HEK293 (cell line): Measurements from ENCODE around the gene FUT3.

Source experiments
- GLIS1 ChIP-seq: fragments of 450-650 bp; formaldehyde crosslinking; IDR thresholded peaks from 2 replicates; pipeline ENCODE4 v1.5.1; 2016; ENCODE audit warnings: missing biosample characterization, missing genetic modification characterization
- KLF10 ChIP-seq: fragments of 450-650 bp; IDR thresholded peaks from 2 replicates; pipeline ENCODE4 v1.5.1; 2018; ENCODE audit warnings: missing biosample characterization, mild to moderate bottlenecking, missing genetic modification characterization
- REST ChIP-seq: fragments of 450-650 bp; formaldehyde crosslinking; IDR thresholded peaks from 2 replicates; pipeline ENCODE4 v1.5.1; 2016; ENCODE audit warnings: missing biosample characterization, missing genetic modification characterization
- SALL2 ChIP-seq: fragments of 450-650 bp; formaldehyde crosslinking; IDR thresholded peaks from 2 replicates; pipeline ENCODE4 v1.5.0; 2017; ENCODE audit warnings: missing biosample characterization, mild to moderate bottlenecking, missing genetic modification characterization, borderline replicate concordance
- ZBTB8A ChIP-seq: fragments of 450-650 bp; formaldehyde crosslinking; IDR thresholded peaks from 2 replicates; pipeline ENCODE4 v1.5.1; 2016; ENCODE audit warnings: missing biosample characterization, missing genetic modification characterization
- ZNF24 ChIP-seq: fragments of 450-650 bp; formaldehyde crosslinking; IDR thresholded peaks from 2 replicates; pipeline ENCODE4 v1.5.1; 2016; ENCODE audit warnings: missing biosample characterization, missing genetic modification characterization
- ZNF416 ChIP-seq: fragments of 450-650 bp; formaldehyde crosslinking; IDR thresholded peaks from 2 replicates; pipeline ENCODE4 v1.5.1; 2016; ENCODE audit warnings: missing biosample characterization, missing genetic modification characterization
- ZNF530 ChIP-seq: fragments of 450-650 bp; formaldehyde crosslinking; IDR thresholded peaks from 2 replicates; pipeline ENCODE4 v1.5.1; 2016; ENCODE audit warnings: low read depth, missing biosample characterization, missing genetic modification characterization
- ZNF558 ChIP-seq: fragments of 450-650 bp; formaldehyde crosslinking; IDR thresholded peaks from 2 replicates; pipeline ENCODE4 v1.5.1; 2016; ENCODE audit warnings: missing biosample characterization, missing genetic modification characterization
- ZNF76 ChIP-seq: fragments of 450-650 bp; formaldehyde crosslinking; IDR thresholded peaks from 2 replicates; pipeline ENCODE4; 2016; ENCODE audit warnings: low read depth, missing biosample characterization, missing genetic modification characterization, borderline replicate concordance
- TF ChIP-seq, protein P1 (sequence below): fragments of 450-650 bp; formaldehyde crosslinking; IDR thresholded peaks from 2 replicates; pipeline ENCODE4 v1.5.1; 2016; ENCODE audit warnings: missing biosample characterization, missing genetic modification characterization
- TF ChIP-seq, protein P2 (sequence below): fragments of 450-650 bp; formaldehyde crosslinking; IDR thresholded peaks from 2 replicates; pipeline ENCODE4 v1.5.1; 2016; ENCODE audit warnings: missing biosample characterization, missing genetic modification characterization
- TF ChIP-seq, protein P3 (sequence below): fragments of 450-650 bp; formaldehyde crosslinking; IDR thresholded peaks from 2 replicates; pipeline ENCODE4 v1.5.1; 2016; ENCODE audit warnings: missing biosample characterization, missing genetic modification characterization

DNA sequence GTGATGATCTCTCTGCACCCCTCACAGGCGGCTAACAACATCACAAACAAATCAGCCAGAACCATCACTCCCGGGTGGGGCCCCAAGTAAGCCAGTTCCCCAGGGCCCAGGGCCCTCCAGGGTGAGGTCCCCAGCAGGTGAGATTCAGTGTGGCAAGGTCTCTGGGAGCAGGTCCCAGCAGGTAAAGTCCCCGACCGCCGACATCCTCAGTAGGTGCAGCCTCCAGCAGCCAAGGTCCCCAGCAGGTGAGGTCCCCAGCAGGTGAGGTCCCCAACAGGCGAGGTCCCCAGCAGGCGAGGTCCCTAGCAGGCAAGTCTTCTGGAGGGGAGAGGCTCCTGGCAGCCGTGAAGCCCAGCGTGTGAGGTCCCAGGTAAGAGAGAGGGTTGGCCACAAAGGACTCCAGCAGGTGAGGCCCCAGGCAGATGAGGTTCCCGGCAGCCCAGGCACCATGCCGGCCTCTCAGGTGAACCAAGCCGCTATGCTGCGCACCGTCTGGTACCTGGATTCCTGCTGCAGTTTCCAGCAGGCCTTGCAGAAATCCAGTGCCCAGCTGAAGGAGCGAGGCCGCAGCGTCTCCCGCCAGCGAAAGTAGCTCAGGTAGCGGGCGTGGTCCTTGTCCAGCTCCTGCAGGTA is 7.8 kb downstream of the FUT3 start:
- TF ChIP-seq, protein P1, sequence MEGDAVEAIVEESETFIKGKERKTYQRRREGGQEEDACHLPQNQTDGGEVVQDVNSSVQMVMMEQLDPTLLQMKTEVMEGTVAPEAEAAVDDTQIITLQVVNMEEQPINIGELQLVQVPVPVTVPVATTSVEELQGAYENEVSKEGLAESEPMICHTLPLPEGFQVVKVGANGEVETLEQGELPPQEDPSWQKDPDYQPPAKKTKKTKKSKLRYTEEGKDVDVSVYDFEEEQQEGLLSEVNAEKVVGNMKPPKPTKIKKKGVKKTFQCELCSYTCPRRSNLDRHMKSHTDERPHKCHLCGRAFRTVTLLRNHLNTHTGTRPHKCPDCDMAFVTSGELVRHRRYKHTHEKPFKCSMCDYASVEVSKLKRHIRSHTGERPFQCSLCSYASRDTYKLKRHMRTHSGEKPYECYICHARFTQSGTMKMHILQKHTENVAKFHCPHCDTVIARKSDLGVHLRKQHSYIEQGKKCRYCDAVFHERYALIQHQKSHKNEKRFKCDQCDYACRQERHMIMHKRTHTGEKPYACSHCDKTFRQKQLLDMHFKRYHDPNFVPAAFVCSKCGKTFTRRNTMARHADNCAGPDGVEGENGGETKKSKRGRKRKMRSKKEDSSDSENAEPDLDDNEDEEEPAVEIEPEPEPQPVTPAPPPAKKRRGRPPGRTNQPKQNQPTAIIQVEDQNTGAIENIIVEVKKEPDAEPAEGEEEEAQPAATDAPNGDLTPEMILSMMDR (tag by site-specific recombination): no peak
- TF ChIP-seq ZNF416 (no peak), KLF10 (tag by site-specific recombination) (no peak), ZNF24 (tag by site-specific recombination) (no peak), ZNF558 (tag by site-specific recombination) (no peak), SALL2 (no peak), GLIS1 (tag by site-specific recombination) (peak; percentile 65), REST (no peak), ZBTB8A (no peak), ZNF530 (no peak), ZNF76 (tag by site-specific recombination) (no peak)
- TF ChIP-seq, protein P2, sequence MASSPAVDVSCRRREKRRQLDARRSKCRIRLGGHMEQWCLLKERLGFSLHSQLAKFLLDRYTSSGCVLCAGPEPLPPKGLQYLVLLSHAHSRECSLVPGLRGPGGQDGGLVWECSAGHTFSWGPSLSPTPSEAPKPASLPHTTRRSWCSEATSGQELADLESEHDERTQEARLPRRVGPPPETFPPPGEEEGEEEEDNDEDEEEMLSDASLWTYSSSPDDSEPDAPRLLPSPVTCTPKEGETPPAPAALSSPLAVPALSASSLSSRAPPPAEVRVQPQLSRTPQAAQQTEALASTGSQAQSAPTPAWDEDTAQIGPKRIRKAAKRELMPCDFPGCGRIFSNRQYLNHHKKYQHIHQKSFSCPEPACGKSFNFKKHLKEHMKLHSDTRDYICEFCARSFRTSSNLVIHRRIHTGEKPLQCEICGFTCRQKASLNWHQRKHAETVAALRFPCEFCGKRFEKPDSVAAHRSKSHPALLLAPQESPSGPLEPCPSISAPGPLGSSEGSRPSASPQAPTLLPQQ: no peak
- TF ChIP-seq, protein P3, sequence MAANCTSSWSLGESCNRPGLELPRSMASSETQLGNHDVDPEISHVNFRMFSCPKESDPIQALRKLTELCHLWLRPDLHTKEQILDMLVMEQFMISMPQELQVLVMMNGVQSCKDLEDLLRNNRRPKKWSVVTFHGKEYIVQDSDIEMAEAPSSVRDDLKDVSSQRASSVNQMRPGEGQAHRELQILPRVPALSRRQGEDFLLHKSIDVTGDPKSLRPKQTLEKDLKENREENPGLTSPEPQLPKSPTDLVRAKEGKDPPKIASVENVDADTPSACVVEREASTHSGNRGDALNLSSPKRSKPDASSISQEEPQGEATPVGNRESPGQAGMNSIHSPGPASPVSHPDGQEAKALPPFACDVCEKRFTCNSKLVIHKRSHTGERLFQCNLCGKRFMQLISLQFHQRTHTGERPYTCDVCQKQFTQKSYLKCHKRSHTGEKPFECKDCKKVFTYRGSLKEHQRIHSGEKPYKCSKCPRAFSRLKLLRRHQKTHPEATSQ (tag by site-specific recombination): no peak
